Activated T-cell treated with anti-CD3 and anti-CD28 coated beads for 1 hour (primary cell): ENCODE measurements around the gene NFYC.

Source experiments
- DNase-seq: peaks from one replicate; pipeline ENCODE4 v3.0.0-alpha.2; 2020; ENCODE audit warnings: low read depth

The NFYC gene

DNA sequence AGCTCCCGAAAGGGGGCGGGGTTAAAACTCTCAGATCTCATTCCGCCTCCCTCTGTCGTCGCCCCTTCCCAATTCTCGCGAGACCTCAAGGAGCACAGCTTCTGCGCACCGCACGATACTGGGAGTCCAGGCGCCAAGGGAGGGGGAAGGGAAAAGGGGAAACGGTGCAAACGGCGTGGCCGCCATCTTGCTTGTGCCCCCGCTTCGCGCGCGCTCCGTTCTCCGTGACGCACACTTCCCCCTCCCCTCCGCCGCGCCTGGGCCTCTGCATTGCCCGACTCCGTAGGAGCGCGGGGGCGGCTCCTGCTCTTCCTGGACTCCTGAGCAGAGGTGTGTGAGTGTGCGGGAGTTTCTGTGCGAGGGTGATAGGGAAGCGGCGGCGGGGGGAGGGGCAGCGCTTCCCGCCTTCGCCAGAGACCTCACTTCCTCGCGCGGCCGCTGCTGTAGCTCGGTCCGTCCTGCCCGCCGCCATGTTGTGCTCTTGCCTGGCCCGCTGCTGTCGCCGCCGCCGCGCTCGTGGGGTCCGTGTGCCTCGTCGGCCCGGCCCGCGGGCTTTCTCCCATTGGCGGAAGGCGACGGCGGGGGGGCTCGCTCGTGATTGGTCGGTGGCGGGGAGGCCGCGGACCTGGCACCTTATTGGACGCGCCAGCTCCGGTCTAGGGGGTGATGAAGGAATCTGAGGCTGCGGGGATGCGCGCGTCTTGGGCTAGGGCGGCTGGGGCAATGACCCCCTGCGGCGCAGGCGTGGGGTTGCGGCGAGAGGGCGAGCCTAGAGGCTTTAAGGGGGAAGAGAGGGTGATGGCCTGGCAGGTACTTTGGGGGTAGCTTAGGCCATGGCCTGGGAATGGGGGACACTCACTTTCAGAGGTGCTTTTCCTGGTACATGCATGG, at the start of gene NFYC:
NFYC (plus strand) TSS at position 167 of the 891 bp plus-strand sequence. CDS start 47,140 bp downstream, outside the sequence.
- DNase-seq, result peak; percentile 90

DNA sequence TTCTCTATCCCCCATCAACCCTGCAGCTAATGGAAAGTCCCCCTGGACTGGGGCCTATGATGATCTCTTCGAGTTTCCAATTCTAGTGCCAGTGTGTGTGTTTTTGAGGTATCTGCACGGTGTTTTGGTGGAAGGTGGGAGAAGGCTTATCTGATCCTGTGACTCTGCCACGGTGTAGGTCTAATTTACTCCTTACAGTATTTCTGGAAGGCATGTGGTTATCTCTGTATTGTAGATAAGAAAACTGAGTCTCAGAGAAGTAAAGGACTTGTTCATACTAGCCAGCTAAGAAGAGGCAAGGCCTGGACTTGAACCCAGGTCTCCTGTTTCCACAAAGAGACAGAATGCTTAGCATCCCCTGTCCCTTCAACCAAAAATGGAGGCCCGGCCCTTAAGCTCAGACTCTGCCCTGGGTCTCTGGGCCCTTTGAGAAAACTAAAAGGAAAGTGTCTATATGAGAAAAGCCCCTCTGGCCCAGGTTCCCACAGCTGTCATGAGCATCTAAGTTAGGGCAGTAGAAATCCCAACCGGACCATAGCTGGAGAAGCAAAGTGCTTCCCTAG, 46.3 kb upstream of the NFYC start:
- DNase-seq, result no peak

DNA sequence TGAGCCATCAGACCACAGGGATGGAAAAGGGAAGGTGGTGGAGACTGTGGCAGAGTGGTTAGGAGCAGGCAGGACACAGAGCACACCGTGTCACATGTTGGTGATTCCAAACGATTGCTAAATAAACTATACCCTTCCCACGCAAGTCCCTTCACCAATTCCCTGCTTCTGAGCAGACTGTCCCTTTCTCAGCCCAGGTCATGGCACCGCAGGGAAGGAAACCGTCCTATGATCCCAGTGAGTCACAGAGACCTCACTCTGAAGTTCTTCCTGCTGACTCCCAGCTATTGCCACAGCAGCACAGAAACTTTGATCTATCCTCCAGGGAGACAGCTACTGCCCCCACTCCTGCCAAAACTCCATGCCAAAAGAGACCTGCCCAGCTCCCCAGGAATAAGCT, 45.2 kb upstream of the NFYC start:
- DNase-seq, result no peak

DNA sequence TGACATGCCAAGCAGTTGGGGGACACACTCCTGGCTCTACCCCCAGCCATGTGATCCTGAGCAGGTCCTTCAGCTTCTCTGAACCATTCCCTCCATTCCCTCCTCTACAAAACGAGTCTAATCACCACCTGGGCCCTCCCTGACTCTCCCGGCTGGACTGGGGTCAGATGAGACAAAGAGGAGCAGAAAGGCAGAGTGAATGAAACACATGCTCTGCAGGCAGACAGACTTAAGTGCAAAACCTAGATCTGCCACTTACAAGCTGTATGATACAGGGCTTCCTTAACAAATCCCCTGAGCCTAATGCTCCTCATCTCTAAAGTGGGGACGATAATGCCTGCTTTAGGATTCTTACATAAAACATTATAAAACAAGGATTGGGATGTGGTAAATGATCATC, 43.3 kb upstream of the NFYC start:
- DNase-seq, result no peak

DNA sequence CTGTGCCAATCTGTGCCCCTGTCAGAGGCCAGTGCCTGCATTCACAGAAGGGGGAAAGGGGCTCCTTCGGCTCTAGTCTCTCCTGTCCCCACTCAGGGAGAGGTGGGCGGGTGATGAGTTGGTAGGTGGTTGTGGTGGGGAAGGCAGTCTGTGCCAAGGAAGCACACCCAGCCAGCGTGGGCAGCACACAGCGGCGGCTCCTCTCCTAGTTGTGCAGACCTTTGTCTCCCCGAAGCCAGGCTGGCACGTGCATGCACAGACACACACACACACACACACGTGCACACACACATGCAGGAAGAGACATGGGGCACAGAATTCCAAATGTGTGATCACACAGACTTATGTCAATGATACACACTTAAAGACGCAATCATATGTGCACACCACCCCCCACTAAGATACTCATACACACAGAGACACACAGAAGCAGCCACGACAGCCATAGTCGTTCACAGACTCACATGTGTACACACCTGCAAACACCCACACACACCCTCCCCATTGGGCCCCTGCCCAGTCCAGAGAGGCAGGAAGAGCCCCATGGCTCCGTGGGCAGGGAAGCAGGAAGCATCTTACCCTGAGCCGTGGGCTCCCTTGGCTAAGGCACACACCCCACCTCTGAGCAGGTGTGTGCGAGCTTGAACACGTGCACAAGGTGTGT, 42.4 kb upstream of the NFYC start:
- no peak for DNase-seq

DNA sequence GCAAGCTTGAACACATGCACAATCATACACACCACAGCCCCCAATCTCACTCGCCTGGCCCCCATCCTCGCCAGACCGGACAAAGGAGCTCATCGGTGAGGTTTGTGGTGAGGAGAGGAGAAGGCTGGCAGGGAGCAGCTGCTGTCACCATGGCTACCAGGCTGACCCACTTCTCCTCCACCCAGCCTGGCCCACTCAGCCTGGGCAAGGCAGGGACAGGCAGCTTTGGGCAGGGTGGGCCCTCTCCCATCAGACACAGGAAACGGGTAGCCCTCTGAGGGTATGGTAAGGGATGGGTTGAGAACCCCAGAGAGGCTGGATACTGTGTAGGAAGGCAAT, 41.9 kb upstream of the NFYC start:
- no peak for DNase-seq

DNA sequence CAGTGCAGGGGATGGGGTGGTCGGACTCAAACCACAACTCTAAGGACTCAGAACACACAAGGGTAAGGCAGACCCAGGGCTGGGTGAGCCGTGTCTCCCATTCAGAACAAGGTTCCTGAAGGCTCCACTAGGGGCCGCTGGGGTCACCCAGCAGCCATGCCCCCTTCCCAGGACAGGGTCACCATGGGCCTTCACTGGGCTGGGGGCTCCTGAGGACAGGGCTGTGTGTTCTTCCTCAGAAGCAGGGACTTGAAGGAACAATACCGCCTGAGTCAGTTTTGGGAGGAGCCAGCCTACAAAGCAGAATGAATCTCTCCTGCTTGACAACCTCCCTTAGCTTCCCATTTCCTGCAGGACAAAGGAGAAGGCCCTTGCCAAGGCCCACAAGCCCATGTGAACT, 41.4 kb upstream of the NFYC start:
- no peak for DNase-seq

DNA sequence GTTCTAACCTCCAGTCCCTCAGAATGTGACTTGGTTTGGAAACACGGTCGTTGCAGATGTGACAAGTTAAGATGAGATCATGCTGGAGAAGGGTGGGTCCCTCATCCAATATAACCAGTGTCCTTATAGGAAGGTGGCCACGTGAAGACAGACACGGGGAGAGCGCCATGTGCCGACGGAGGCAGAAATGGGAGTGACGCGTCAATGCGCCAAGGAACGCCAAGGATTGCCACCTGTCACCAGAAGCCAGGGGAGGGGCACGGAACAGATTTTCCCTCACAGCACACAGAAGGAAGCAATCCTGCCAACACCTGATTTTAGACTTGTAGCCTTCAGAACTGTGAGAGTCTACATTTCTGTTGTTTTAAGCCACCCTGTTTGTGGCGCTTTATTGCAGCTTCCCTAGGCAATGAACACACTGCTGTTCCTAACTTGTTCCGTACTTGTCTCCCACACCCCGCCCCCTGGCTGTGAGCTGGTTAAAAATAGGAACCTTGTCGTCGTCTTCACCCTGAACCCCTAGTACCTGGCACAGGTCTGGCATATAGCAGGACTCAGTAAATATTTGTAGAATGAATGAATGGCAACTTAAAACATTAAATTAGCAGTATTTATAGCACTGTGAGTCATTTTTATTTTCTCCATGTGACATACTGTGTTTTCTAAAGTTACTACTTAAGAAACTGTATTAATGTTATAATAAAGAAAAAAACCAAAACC, 40.2 kb upstream of the NFYC start:
- no peak for DNase-seq

DNA sequence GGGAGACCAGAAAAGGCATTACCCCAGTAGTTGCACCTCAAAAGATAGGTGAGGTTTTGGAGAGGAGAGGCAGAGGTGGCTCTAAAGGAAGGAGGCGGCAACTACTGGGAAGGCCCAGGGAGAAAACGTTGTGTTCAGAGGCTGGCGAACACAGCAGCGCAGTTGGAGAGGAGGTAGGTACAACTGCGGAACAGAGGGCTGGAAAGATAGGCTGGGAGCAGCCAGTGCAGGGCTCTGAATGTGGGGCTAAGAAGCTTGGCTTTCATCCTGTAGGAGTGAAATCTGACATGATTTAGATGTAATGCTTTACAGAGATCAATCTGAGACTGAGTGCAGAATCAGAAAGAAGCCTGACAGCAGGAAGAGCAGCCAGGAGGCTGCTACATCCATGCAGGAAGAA, 39.0 kb upstream of the NFYC start:
- DNase-seq, result no peak

DNA sequence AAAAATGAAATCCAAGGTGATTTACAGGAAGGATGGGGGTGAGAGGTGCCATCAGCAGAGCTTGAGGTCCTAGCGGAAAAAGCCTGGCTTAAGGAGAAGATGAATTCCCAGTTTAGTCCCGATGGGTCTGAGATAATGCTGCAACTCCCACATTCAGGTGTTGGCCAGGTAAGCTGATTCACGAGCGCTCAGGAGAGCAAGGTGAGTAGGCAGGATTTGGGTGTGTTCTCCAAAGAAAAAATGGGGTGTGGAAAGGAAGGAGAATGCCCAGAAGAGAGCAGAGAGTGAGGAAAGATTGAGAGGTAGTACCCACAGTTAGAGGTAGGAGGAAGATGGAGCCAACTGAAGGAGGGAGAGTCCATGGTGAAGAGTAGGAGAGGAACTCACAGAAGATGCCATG, 38.5 kb upstream of the NFYC start:
- no peak for DNase-seq

DNA sequence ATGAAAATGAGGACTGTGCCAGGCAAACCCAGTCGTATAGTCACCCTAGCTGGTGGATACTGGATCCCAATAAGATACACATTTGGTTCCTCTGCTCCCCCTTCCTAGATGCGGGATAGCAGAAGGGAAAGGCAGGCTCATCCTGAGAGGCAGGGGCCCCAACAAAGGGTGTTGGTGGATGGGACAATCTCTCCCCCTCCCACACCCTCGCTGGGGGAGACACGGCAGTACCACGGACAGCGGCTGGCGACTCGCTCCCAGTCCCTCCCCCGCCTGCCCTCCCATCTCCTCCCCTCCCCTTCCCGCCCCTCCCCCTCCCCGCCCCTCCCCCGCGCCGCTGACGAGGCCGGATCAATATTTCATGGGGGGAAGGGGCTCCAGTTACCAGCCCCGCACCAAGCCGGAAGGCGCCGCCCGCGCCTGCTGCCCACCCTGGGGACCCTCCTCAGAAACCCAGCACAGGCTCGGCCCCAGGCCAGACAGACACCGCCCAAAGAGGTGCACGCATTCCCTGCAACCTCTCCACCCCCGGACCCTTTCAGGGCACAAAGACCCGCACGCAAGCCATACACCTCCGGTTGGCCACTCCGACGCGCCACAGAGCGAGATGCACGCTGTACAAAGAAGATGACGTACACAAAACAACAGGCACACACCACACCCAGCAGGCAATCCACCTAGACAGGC, 37.5 kb upstream of the NFYC start:
- no peak for DNase-seq

DNA sequence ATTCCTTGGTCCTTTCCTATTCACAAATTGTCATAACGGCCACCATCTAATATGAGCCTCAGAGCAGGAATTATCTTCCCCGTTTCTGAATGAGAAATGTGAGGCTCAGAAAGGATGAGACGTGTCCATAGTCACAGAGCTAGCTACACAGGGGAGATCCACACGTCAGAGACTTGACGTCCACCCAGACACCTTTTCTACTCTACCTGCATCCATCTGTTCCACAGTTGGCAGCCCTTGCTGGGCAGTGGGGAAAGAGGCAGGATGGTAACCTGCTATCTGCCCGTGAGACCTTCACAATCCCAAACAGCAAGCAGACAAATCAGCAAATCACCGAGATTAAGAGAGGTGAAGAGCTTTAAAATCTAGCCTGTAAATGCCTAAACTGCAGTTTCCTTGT, 34.5 kb upstream of the NFYC start:
- DNase-seq, result no peak

DNA sequence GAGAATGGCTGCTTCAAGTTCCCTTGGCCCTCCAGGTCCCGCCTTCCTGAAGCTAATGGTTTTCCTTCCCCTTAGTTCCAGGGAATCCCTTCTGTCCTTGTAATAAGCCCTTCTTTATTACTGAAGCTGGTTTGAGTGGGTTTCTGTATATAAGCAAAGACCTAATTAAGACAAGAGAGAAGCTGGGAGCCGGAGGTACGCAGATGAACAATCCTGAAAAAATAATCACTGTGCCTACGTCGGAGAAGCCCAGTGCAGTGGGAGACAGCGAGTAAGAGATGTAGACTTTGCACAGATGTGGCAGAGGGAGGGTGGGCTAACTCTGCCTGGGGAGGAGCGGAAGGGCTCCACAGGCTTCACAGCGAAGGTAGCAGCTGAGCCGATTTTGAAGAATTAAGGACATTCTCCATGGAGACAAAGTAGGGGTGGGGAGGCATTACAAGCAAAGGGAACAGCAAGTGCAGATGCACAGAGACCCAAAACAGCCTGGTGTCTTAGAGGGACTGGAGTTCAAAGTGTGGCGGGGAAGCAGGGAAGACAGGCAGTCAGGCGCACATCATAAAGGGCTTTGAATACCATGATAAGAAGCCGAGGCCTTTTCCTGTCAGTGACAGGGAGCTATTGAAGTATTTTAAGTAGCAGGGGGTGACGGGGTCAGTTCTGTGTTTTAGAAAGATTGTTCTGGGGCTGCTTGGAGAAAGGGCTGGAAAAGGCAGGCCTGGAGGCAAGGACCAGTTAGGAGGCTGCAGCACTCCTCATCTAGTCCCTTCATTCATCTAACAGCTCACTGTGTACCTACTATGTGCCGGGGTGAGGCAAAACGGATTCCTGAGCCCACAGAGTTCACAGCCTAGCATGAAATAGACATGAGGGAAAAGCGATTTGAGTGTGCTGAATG, 32.5 kb upstream of the NFYC start:
- DNase-seq, result no peak

DNA sequence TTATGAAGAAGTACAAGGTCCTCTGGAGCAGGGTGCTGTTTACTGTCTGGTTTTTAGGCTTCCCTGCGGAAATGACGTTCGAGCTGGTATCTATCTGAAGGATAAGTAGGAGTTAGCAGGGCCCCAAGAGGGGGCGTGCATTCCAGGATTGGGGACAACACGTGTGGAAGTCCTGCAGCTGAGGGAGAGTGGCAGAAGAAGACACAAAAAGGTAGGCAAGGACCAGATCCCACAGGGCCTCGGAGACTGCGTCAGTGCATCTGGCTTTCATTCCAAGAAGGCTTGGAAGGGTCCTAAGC, 31.9 kb upstream of the NFYC start:
- no peak for DNase-seq

DNA sequence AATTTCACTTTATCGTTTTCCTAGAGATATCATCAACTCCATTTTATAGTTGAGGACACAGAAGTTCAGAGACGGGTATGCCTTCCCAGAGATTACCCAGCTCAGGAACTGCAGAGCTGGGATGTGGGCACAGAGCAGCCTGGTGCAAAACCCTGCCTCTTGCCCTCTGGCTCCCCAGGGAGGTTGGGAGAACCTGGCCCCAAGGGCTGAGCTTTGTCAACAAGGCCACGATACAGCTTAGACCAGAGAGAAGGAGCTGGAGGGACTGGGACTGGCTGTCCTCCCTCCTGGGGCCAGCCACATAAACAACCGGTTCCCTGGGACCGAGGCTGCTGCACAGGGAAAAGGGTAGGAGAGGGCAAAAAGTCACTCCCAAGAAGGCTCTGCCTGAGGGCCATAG, 29.8 kb upstream of the NFYC start:
- no peak for DNase-seq

DNA sequence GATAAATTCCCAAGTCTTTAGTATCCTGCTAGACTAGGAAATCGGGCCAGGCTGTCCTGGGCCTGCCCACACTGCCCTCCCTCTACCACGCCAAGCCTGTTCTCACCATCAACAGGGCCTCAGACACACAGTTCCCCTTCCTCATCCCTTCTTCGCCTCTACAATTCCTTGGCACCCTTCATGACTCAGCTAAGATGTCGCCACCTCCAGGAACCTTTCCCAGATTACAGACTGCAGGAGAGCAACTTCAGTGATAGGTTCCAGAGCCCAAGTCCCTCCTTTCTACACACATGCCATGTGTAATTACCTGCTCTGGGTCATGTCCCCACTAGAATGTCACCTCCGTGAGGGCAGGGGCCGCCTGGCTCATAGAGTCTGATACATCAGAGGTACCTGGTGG, 29.4 kb upstream of the NFYC start:
- no peak for DNase-seq

DNA sequence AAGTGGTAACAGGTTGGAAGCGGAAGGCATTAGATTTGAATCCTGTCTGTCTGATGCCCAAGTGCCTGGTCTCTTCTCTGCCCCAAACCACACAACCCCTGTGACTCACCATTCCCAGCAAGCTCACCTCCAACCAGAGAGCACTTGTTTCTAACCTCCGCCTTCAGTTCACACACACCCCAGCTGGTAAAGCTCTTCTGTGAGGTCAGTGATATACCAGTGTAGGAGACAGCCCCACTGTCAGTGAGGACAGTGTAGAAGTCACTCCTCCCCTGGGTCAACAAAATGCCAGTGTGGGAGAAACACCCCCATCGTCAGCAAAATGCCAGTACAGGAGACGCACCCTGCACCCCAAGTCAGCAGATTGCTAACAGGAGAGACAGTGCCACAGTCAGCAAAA, 28.6 kb upstream of the NFYC start:
- no peak for DNase-seq

DNA sequence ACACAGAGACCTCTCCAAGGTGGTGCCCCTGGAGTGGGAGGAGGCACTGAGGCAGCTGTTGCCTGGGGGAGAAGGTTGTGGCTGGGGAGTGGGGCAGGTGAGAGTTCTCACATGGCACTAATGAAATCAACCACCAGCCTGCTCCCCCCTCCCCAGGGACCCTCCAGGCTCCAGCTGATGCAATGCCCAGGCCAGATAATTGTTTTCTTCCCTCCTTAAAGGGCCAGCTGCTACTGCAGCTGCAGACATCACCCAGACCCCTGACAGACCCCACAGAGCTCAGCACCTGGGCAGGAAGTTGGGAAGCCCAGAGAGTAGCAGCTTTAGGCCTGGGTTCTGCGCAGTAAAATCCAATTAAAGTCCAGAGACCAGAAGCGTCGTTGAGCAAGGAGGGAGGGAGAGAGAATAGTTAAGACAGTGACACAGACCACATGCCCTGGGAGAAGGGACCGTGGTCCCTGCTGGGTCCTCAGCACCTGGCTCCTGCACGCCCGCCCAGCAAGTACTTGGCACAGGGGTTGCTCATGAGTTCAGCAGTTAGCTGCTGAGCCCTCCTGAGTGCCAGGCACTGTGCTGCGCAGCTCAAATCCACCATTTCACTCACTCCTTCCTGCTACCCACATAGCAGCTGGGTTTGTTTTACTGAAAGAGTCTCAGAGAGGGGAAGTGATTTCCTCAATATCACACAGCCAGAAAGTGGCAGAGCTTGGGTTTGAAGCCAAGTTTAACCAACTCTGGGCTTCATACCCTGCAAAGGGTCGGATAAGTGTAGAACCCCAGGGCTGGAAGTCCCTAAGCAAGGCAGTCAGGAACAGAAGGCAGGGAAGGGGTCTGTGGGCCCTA, 28.0 kb upstream of the NFYC start:
- DNase-seq, result no peak

DNA sequence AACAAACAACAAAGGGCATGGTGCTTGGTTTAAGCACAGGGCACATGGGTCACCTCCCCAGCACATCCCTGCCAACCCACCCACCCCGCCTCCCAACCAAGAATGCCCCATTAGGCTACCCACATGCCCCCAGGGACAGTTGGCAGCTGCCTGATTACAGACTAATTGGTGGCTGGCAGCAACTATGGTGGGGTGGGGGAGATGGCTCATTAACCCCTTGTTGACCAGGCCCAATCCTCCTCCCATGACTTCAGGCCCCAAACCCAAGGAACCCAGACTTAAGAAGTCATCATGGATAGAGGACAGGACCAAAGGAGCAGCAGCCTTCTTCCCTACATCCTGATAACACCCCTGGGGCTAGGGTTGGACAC, 27.4 kb upstream of the NFYC start:
- no peak for DNase-seq

DNA sequence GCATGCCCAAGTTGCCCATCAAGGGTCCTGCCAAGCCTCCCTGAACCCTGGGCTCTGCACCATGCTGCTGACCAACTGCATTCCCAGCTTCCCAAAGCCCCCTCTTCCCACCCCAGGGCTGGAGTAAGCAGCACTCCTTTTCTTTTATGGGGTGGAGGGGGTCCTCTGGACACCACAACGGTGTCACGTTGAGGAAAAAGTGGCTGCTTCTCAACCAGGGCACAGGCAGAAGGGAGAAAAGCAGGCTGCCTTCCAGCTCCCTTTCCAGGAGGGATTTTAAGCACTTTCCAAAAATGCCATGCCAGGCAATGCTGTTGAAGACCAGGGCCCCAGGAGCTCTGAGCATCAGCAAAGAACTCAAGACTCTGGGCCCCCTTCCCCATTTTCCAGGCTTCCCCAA, 26.7 kb upstream of the NFYC start:
- no peak for DNase-seq
